ENCODE results near the gene TFAP2A.

TFAP2A gene

GRCh38 chr6:10362300-10362699 lies 52.6 kb downstream of the TFAP2A start:
- Histone ChIP-seq H3K9me2 (replicated peaks; ENCODE audit: low read depth, low read length) (no peaks in the 10 kb centered on the region), H2AFZ (ENCODE audit: low read length) (no peak overlapping the region), H3K4me3 (ENCODE audit: low read length, poor library complexity, severe bottlenecking) (no peak overlapping the region), H3K9me3 (ENCODE audit: insufficient read depth, low read depth, low read length) (no peaks in the 10 kb centered on the region), H3K36me3 (ENCODE audit: insufficient read depth, low read length) (no peaks in the 10 kb centered on the region), H3F3A (ENCODE audit: low read depth) (no peaks in the 10 kb centered on the region), H3K9ac (ENCODE audit: low read depth, low read length, poor library complexity, severe bottlenecking) (no peak overlapping the region), H3K4me2 (ENCODE audit: low read depth, low read length, poor library complexity, severe bottlenecking) (no peak overlapping the region), H3K4me1 (ENCODE audit: insufficient read depth, low read length, poor library complexity, severe bottlenecking) (no peaks in the 10 kb centered on the region), H4K20me1 (ENCODE audit: insufficient read depth, low read length, poor library complexity, severe bottlenecking) (no peaks in the 10 kb centered on the region), H3K79me2 (ENCODE audit: insufficient read depth, low read length) (no peaks in the 10 kb centered on the region), H3K27me3 (ENCODE audit: insufficient read depth, low read length, poor library complexity, severe bottlenecking) (no peaks in the 10 kb centered on the region)
- TF ChIP-seq, protein P1, sequence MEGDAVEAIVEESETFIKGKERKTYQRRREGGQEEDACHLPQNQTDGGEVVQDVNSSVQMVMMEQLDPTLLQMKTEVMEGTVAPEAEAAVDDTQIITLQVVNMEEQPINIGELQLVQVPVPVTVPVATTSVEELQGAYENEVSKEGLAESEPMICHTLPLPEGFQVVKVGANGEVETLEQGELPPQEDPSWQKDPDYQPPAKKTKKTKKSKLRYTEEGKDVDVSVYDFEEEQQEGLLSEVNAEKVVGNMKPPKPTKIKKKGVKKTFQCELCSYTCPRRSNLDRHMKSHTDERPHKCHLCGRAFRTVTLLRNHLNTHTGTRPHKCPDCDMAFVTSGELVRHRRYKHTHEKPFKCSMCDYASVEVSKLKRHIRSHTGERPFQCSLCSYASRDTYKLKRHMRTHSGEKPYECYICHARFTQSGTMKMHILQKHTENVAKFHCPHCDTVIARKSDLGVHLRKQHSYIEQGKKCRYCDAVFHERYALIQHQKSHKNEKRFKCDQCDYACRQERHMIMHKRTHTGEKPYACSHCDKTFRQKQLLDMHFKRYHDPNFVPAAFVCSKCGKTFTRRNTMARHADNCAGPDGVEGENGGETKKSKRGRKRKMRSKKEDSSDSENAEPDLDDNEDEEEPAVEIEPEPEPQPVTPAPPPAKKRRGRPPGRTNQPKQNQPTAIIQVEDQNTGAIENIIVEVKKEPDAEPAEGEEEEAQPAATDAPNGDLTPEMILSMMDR (conservative IDR thresholded peaks at IDR 0.05; ENCODE audit: low read length), result no peak
- TF ChIP-seq EZH2phosphoT487 (IDR thresholded peaks at IDR 0.05; ENCODE audit: borderline replicate concordance), result no peak

DNA sequence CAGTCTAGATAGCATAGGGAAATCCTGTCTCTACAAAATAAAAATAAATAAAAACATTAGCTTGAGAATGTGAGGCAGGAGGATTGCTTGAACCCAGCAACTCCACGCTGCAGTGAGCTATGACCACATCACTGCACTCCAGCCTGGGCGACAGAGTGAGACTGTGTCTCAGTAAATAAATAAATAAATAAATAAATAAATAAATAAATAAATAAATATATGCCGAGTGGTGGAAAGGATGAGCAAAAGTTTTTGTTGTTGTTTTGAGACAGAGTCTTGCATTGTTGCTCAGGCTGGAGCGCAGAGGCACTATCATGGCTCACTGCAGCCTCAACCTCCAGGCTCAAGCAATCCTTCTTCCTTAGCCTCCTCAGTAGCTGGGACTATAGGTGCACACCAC lies 53.4 kb downstream of the TFAP2A start:
- TF ChIP-seq, protein P1 (conservative IDR thresholded peaks at IDR 0.05; ENCODE audit: low read length), result no peak
- TF ChIP-seq EZH2phosphoT487 (IDR thresholded peaks at IDR 0.05; ENCODE audit: borderline replicate concordance), result no peak
- H3F3A ChIP-seq (ENCODE audit: low read depth), result no peaks in the 10 kb centered on the region
- H3K79me2 ChIP-seq (ENCODE audit: insufficient read depth, low read length), result no peaks in the 10 kb centered on the region
- no peaks in the 10 kb centered on the region for H3K27me3 ChIP-seq (ENCODE audit: insufficient read depth, low read length, poor library complexity, severe bottlenecking)
- H3K36me3 ChIP-seq (ENCODE audit: insufficient read depth, low read length), result no peaks in the 10 kb centered on the region
- no peak overlapping the region for H3K4me3 ChIP-seq (ENCODE audit: low read length, poor library complexity, severe bottlenecking)
- no peaks in the 10 kb centered on the region for H3K9me3 ChIP-seq (ENCODE audit: insufficient read depth, low read depth, low read length)
- no peaks in the 10 kb centered on the region for H3K9me2 ChIP-seq (replicated peaks; ENCODE audit: low read depth, low read length)
- no peak overlapping the region for H3K4me2 ChIP-seq (ENCODE audit: low read depth, low read length, poor library complexity, severe bottlenecking)
- H2AFZ ChIP-seq (ENCODE audit: low read length), result no peak overlapping the region
- no peak overlapping the region for H3K9ac ChIP-seq (ENCODE audit: low read depth, low read length, poor library complexity, severe bottlenecking)
- H4K20me1 ChIP-seq (ENCODE audit: insufficient read depth, low read length, poor library complexity, severe bottlenecking), result no peaks in the 10 kb centered on the region
- no peaks in the 10 kb centered on the region for H3K4me1 ChIP-seq (ENCODE audit: insufficient read depth, low read length, poor library complexity, severe bottlenecking)

DNA sequence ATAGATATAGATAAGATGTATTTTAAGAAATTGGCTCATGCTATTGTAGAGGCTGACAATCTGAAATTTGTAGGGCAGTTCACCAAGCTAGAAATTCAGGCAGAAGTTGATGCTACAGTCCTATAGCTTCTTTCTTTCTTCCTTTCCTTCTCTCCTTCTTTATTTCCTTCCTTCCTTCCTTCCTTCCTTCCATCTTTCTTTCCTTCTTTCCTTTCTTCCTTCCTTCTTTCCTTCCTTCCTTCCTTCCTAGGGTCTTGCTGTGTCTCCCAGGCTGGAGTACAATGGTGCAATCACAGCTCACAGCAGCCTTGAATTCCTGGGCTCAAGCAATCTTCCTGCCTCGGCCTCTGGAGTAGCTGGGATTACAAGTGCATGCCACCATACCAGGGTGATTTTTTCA lies 55.3 kb downstream of the TFAP2A start:
- no peaks in the 10 kb centered on the region for H3K79me2 ChIP-seq (ENCODE audit: insufficient read depth, low read length)

More for the DNA sequence above, 55.3 kb downstream of the TFAP2A start:
- Histone ChIP-seq H3F3A (ENCODE audit: low read depth) (no peaks in the 10 kb centered on the region), H3K9ac (ENCODE audit: low read depth, low read length, poor library complexity, severe bottlenecking) (no peak overlapping the region), H2AFZ (ENCODE audit: low read length) (no peak overlapping the region), H3K4me2 (ENCODE audit: low read depth, low read length, poor library complexity, severe bottlenecking) (no peak overlapping the region), H3K4me3 (ENCODE audit: low read length, poor library complexity, severe bottlenecking) (no peak overlapping the region), H3K36me3 (ENCODE audit: insufficient read depth, low read length) (no peaks in the 10 kb centered on the region), H3K9me2 (replicated peaks; ENCODE audit: low read depth, low read length) (no peaks in the 10 kb centered on the region), H3K4me1 (ENCODE audit: insufficient read depth, low read length, poor library complexity, severe bottlenecking) (no peaks in the 10 kb centered on the region), H3K27me3 (ENCODE audit: insufficient read depth, low read length, poor library complexity, severe bottlenecking) (no peaks in the 10 kb centered on the region), H3K9me3 (ENCODE audit: insufficient read depth, low read depth, low read length) (no peaks in the 10 kb centered on the region), H4K20me1 (ENCODE audit: insufficient read depth, low read length, poor library complexity, severe bottlenecking) (no peaks in the 10 kb centered on the region)
- TF ChIP-seq, protein P1 (conservative IDR thresholded peaks at IDR 0.05; ENCODE audit: low read length), result no peak
- TF ChIP-seq EZH2phosphoT487 (IDR thresholded peaks at IDR 0.05; ENCODE audit: borderline replicate concordance), result no peak

Data from Loucy (cell line).